Choroid plexus epithelial cell (primary cell): ENCODE data around the gene ZCCHC4.
A peak's percentile ranks its signal among the peaks of the same experiment; 100 is the strongest.

Experiments used
- DNase-seq: peaks from one replicate; pipeline ENCODE4 v3.0.0-alpha.2; 2010; ENCODE audit warnings: low read depth
- H3K4me3 ChIP-seq: 2 replicates; pipeline ENCODE4 v1.5.1; 2011; ENCODE audit warnings: low read depth, mild to moderate bottlenecking, control low read depth, low read length, moderate library complexity
- CTCF ChIP-seq: conservative IDR thresholded peaks from 2 replicates; pipeline ENCODE4 v1.5.1; 2011; ENCODE audit warnings: low read depth, mild to moderate bottlenecking, control low read depth, inconsistent platforms, low read length, moderate library complexity

The ZCCHC4 gene

DNA sequence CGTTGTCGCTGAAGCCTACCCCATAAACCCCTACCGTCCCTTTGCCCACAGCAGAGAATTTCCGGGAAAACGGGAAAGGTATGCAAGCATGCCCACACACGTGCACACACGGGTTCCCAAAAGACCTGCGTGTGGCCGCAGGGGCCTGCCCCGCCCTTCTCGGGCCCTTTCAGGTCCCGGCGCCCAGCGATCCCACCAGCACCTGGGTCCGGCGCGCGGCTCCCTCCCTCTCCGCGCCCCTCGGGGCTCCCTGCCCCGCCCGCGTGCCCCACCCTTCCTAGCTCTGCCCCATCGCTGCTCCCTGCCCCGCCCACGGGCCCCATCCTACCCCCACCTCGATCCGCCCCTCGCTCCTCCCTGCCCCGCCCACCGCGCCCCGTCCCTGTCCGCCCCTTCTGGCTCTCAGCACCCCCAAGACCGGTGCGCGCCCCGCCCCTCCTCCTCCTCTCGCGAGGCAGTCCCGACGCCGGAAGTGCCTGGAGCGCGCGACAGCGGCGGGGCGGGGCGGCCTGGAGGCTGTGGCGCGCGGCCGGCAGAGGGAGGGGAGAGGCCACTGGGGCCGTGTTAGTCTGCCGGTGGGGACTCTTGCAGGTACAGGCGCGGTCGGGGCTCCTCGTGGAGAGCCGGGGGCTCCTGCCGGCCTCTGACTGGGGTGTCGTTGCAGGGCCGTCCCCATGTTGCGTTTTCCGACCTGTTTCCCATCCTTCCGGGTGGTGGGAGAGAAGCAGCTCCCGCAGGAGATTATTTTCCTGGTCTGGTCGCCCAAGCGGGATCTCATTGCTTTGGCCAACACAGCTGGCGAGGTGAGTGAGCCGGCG is 64.4 kb downstream of the ZCCHC4 start, which contains the start of gene ANAPC4:
ANAPC4 (plus strand) TSS at position 510 of the 818 bp plus-strand sequence; CDS start at position 675, 165 bp downstream.
- peak; percentile 94 for DNase-seq
- TF ChIP-seq CTCF: no peak
- peak within 1 kb of the TSS; percentile 93 for H3K4me3 ChIP-seq

- peak; percentile 16 for DNase-seq
- peak overlapping the region; percentile 93 for H3K4me3 ChIP-seq
- TF ChIP-seq CTCF: no peak
Measured at GRCh38 chr4:25377572-25378436, 65.2 kb downstream of the ZCCHC4 start.

GRCh38 chr4:25378437-25378743 is 65.8 kb downstream of the ZCCHC4 start:
- peak overlapping the region; percentile 93 for H3K4me3 ChIP-seq
- DNase-seq: no peak
- no peak for TF ChIP-seq CTCF

DNA sequence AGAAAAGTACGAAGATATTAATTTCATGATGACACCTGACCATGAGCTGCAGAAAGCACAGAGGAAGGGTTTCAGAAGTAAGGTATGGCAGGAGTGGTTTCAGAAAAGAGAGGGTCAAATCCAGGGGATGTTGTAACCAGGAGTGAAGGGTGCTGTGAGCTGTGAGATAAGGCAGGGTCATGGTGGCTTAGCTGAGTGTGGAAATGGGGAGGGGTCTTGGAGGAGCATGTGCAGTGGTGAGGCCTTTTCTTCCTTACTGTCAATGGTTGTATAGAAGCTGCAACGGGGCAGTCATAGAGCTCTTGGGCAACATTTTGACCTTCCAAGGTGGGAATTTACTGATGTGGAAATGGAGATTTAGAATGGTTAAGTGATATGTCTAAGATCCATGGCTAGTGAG is 67.0 kb downstream of the ZCCHC4 start:
- no peak overlapping the region for H3K4me3 ChIP-seq
- no peak for TF ChIP-seq CTCF
- DNase-seq: no peak

DNA sequence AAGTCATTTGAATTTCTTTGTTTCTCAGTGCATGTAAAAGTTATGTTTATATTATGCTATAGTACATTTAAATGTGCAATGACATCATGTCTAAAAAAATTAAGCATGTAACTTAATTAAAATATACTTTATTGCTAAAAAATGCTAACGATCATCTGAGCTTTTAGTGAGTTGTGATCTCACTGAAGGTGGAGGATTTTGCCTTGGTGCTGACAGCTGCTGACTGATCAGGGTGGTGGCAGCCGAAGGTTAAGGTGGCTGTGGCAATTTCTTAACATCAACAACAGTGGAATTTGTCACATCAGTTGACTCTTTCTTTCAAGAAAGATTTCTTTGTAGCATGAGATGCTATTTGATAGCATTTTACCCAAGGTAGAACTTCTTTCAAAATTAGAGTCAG is 71.1 kb downstream of the ZCCHC4 start:
- no peak for DNase-seq
- no peak for TF ChIP-seq CTCF
- no peak overlapping the region for H3K4me3 ChIP-seq

- TF ChIP-seq CTCF: no peak
- no peak overlapping the region for H3K4me3 ChIP-seq
- DNase-seq: no peak
Measured at GRCh38 chr4:25386926-25387325, 74.4 kb downstream of the ZCCHC4 start.

GRCh38 chr4:25397305-25397704 is 84.7 kb downstream of the ZCCHC4 start:
- TF ChIP-seq CTCF: no peak
- no peak overlapping the region for H3K4me3 ChIP-seq
- DNase-seq: no peak
